ENCODE data around the gene BARHL2. TPM values are rescaled to one million over a fixed set of nuclear protein-coding genes. Genes with fewer than 3 reads are reported as not detected.

BARHL2 gene
- polyA plus RNA-seq, 1 donor (not counting 4 experiments of a cell fraction or from before 2014, with no cell fraction given), result not detected

DNA sequence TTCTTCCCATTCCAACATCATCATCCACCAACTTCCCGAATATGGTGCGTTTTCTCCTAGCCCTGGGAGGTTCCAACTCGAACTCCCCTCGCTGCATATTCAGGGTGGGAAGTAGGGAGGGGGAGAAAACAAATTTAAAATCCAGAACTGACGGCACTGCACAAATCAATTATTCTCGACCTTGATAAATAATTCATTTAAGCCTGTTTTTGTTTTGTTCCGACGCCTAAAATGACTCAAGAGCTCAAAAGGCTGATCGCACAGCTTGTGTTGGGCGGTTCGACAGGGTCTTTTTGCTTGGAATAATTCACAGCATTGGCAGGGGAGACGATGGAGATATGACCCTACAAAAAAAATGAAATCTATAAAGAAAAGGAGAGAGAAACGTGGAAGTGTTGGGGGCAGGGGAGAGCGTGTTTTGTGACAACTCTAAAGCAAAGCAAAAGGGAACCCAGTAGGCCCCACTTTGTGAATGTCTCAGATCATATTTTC, 3.1 kb upstream of the BARHL2 start:
- no peak for FAIRE-seq
- dilution Hi-C loops (cut with MboI; ENCODE audit: extremely low pct_ligation_motif_present, low sequenced_read_pairs), result no loop called here
- no peaks in the 10 kb centered on the region for H3K4me1 ChIP-seq (ENCODE audit: control insufficient read depth, extremely low read depth, insufficient read depth, low read length)

DNA sequence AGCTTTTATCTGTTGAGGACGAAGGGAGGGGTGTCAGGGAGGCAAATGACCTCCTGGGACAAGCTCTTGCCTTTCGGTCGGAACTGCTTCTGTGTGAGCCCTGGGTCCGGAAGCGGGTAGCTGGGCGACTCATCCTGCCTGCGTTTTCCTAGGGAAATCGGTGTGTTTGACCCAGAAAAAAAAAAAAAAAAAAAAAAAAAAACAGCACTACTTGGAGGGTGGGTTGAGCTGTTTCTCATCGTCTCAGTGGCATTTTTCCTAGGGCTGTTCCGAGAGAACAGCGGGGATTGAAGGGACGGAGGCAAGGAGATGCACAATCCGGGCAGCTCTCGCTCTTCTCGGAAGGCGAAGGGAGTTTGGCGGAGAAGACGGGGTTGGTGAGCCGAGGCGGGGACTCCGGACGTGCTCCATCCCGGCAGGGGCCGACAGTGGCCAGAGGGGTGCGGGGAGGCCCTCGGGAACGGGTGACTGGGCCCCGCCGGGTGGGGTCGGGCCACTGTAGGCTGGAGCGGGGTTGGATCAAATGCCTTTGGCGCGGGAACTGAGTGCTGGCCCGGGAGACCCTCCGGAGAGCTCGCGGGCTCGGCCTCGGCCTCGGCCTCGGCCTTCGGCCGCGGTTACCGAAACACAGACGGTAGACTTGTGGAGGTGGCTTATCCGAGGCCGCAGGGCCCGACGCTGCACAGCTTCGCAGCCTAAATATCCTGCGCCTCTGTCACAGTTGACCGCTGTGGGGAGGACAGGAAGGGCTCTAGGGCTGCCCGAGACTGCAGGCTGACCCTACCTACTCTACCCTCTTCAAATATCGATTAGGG, 2.4 kb upstream of the BARHL2 start:
- H2AFZ ChIP-seq (ENCODE audit: control insufficient read depth, low read length), result no peak overlapping the region
- H3K9ac ChIP-seq (ENCODE audit: control insufficient read depth, extremely low read depth, insufficient read depth, low read length), result no peak overlapping the region
- H3K9me1 ChIP-seq (ENCODE audit: control insufficient read depth, extremely low read depth, insufficient read depth, low read length), result no peaks in the 10 kb centered on the region
- H3K4me3 ChIP-seq (ENCODE audit: control insufficient read depth in 2 of 3, extremely low read depth in 1 of 3, insufficient read depth in 2 of 3, low read depth in 1 of 3, low read length in 3 of 3), result no peak overlapping the region
- H3K27me3 ChIP-seq (ENCODE audit: control insufficient read depth, extremely low read depth, insufficient read depth, low read length), result peaks cover 90% of the 10 kb centered on the region
- H3K36me3 ChIP-seq (ENCODE audit: control insufficient read depth in 2 of 2, extremely low read depth in 1 of 2, insufficient read depth in 2 of 2, low read length in 2 of 2), result no peaks in the 10 kb centered on the region
- H3K4me1 ChIP-seq (ENCODE audit: control insufficient read depth, extremely low read depth, insufficient read depth, low read length), result no peaks in the 10 kb centered on the region
- no peak overlapping the region for H3K4me2 ChIP-seq (ENCODE audit: control insufficient read depth, extremely low read depth, insufficient read depth, low read depth, low read length)
- H3K9me3 ChIP-seq (ENCODE audit: control insufficient read depth, low read depth, low read length), result peaks cover 9% of the 10 kb centered on the region
- dilution Hi-C loops (cut with MboI; ENCODE audit: extremely low pct_ligation_motif_present, low sequenced_read_pairs), result no loop called here
- no peak overlapping the region for H3K27ac ChIP-seq (ENCODE audit: control insufficient read depth, insufficient read depth, low read length)
- no peaks in the 10 kb centered on the region for H4K20me1 ChIP-seq (ENCODE audit: control insufficient read depth, extremely low read depth, insufficient read depth, low read length)
- TF ChIP-seq, protein P1, sequence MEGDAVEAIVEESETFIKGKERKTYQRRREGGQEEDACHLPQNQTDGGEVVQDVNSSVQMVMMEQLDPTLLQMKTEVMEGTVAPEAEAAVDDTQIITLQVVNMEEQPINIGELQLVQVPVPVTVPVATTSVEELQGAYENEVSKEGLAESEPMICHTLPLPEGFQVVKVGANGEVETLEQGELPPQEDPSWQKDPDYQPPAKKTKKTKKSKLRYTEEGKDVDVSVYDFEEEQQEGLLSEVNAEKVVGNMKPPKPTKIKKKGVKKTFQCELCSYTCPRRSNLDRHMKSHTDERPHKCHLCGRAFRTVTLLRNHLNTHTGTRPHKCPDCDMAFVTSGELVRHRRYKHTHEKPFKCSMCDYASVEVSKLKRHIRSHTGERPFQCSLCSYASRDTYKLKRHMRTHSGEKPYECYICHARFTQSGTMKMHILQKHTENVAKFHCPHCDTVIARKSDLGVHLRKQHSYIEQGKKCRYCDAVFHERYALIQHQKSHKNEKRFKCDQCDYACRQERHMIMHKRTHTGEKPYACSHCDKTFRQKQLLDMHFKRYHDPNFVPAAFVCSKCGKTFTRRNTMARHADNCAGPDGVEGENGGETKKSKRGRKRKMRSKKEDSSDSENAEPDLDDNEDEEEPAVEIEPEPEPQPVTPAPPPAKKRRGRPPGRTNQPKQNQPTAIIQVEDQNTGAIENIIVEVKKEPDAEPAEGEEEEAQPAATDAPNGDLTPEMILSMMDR (optimal IDR thresholded peaks at IDR 0.05 in 1 of 3, IDR thresholded peaks at IDR 0.05 in 1 of 3, conservative IDR thresholded peaks at IDR 0.05 in 1 of 3; ENCODE audit: extremely low read depth in 1 of 3, insufficient read depth in 2 of 3, low read length in 3 of 3), result no peak
- peak; percentile 45 for TF ChIP-seq EZH2 (IDR thresholded peaks at IDR 0.05; ENCODE audit: low read length)
- DNase-seq (ENCODE audit: low read depth, low spot score) (no peak), FAIRE-seq (no peak)
- H3K79me2 ChIP-seq (ENCODE audit: control insufficient read depth, insufficient read depth, low read length), result no peaks in the 10 kb centered on the region

More for the DNA sequence above, 3.1 kb upstream of the BARHL2 start:
- Histone ChIP-seq H3K9me1 (ENCODE audit: control insufficient read depth, extremely low read depth, insufficient read depth, low read length) (no peaks in the 10 kb centered on the region), H2AFZ (ENCODE audit: control insufficient read depth, low read length) (no peak overlapping the region), H4K20me1 (ENCODE audit: control insufficient read depth, extremely low read depth, insufficient read depth, low read length) (no peaks in the 10 kb centered on the region), H3K36me3 (ENCODE audit: control insufficient read depth in 2 of 2, extremely low read depth in 1 of 2, insufficient read depth in 2 of 2, low read length in 2 of 2) (no peaks in the 10 kb centered on the region), H3K27me3 (ENCODE audit: control insufficient read depth, extremely low read depth, insufficient read depth, low read length) (peaks cover 90% of the 10 kb centered on the region), H3K27ac (ENCODE audit: control insufficient read depth, insufficient read depth, low read length) (no peak overlapping the region), H3K9ac (ENCODE audit: control insufficient read depth, extremely low read depth, insufficient read depth, low read length) (no peak overlapping the region), H3K79me2 (ENCODE audit: control insufficient read depth, insufficient read depth, low read length) (no peaks in the 10 kb centered on the region), H3K4me2 (ENCODE audit: control insufficient read depth, extremely low read depth, insufficient read depth, low read depth, low read length) (no peak overlapping the region), H3K9me3 (ENCODE audit: control insufficient read depth, low read depth, low read length) (peaks cover 12% of the 10 kb centered on the region), H3K4me3 (ENCODE audit: control insufficient read depth in 2 of 3, extremely low read depth in 1 of 3, insufficient read depth in 2 of 3, low read depth in 1 of 3, low read length in 3 of 3) (no peak overlapping the region)
- no peak for DNase-seq (ENCODE audit: low read depth, low spot score)
- no peak for TF ChIP-seq EZH2 (IDR thresholded peaks at IDR 0.05; ENCODE audit: low read length)
- TF ChIP-seq, protein P1 (optimal IDR thresholded peaks at IDR 0.05 in 1 of 3, IDR thresholded peaks at IDR 0.05 in 1 of 3, conservative IDR thresholded peaks at IDR 0.05 in 1 of 3; ENCODE audit: extremely low read depth in 1 of 3, insufficient read depth in 2 of 3, low read length in 3 of 3), result no peak

All from keratinocyte (primary cell).